D721Med (cell line): Measurements from ENCODE around the gene MYCL.
A peak's percentile ranks its signal among the peaks of the same experiment; 100 is the strongest.

Experiments
- DNase-seq: peaks from one replicate; pipeline ENCODE4 v3.0.0; 2011; ENCODE audit warnings: low spot score; ENCODE audit not compliant: insufficient read length
- FAIRE-seq: peaks from 2 replicates; lab custom pipeline; 2011; peaks lifted over from hg19 to GRCh38; lab: Jason Lieb, UNC
- CTCF ChIP-seq: IDR thresholded peaks from 2 replicates; pipeline ENCODE4 v1.5.1; 2012; ENCODE audit warnings: mild to moderate bottlenecking, control low read depth; ENCODE audit not compliant: insufficient read depth; ENCODE audit errors: missing control alignments

Gene MYCL

GRCh38 chr1:39901714-39902459, at the start of gene MYCL:
Gene MYCL (minus strand): TSS chr1:39901917. CDS start chr1:39901434, 483 bp downstream.
- FAIRE-seq (no peak), DNase-seq (peak; percentile 76)
- TF ChIP-seq CTCF, result peak; percentile 55

- DNase-seq (no peak), FAIRE-seq (no peak)
- TF ChIP-seq CTCF, result no peak
These were observed 48.2 kb upstream of the MYCL start for GRCh38 chr1:39949891-39950290.

GRCh38 chr1:39947260-39947659, 45.5 kb upstream of the MYCL start:
- FAIRE-seq (no peak), DNase-seq (no peak)
- no peak for TF ChIP-seq CTCF

GRCh38 chr1:39946216-39946615, 44.5 kb upstream of the MYCL start:
- TF ChIP-seq CTCF, result no peak
- DNase-seq (no peak), FAIRE-seq (no peak)

- FAIRE-seq (no peak), DNase-seq (no peak)
- TF ChIP-seq CTCF, result no peak
These were observed 42.8 kb upstream of the MYCL start for GRCh38 chr1:39944410-39945112.

- TF ChIP-seq CTCF, result no peak
- FAIRE-seq (no peak), DNase-seq (no peak)
These were observed 42.0 kb upstream of the MYCL start for GRCh38 chr1:39943471-39944290.
